Fibroblast of peridontal ligament (primary cell): Measurements from ENCODE around the gene RPAIN.
A peak's percentile ranks its signal among the peaks of the same experiment; 100 is the strongest.

Experiments used
- DNase-seq: peaks from one replicate; pipeline ENCODE4 v3.0.0-alpha.2; 2010; ENCODE audit errors: extremely low read depth

Gene RPAIN

GRCh38 chr17:5419959-5420653 lies at the start of gene RPAIN:
RPAIN (plus strand) TSS chr17:5420182; CDS start chr17:5420211, 29 bp downstream.
- DNase-seq: no peak

- no peak for DNase-seq
These were observed 49.6 kb upstream of the RPAIN start for GRCh38 chr17:5370411-5370810.

- no peak for DNase-seq
These were observed 46.9 kb upstream of the RPAIN start for GRCh38 chr17:5373112-5373511.

- DNase-seq: no peak
These were observed 41.3 kb upstream of the RPAIN start for GRCh38 chr17:5378566-5379207.

GRCh38 chr17:5379351-5380107 lies 40.5 kb upstream of the RPAIN start:
- no peak for DNase-seq

- peak; percentile 7 for DNase-seq
These were observed 39.4 kb upstream of the RPAIN start for GRCh38 chr17:5380491-5381135.

- DNase-seq: peak; percentile 20
These were observed 38.4 kb upstream of the RPAIN start for GRCh38 chr17:5381542-5381941.

- no peak for DNase-seq
These were observed 28.3 kb upstream of the RPAIN start for GRCh38 chr17:5391678-5392077.

GRCh38 chr17:5396612-5397011 lies 23.4 kb upstream of the RPAIN start:
- DNase-seq: no peak

GRCh38 chr17:5399767-5400166 lies 20.2 kb upstream of the RPAIN start:
- no peak for DNase-seq

- no peak for DNase-seq
These were observed 14.6 kb upstream of the RPAIN start for GRCh38 chr17:5405400-5405799.

GRCh38 chr17:5408186-5408585 lies 11.8 kb upstream of the RPAIN start:
- no peak for DNase-seq

GRCh38 chr17:5410594-5411272 lies 9.2 kb upstream of the RPAIN start:
- no peak for DNase-seq

- DNase-seq: peak; percentile 96
These were observed 6.3 kb upstream of the RPAIN start for GRCh38 chr17:5413682-5414081.

- no peak for DNase-seq
These were observed 3.1 kb upstream of the RPAIN start for GRCh38 chr17:5416901-5417300.

- peak; percentile 41 for DNase-seq
These were observed 1.1 kb upstream of the RPAIN start for GRCh38 chr17:5418858-5419355.

GRCh38 chr17:5419356-5419958 lies 525 bp upstream of the RPAIN start, which contains the start of gene NUP88:
NUP88 (minus strand) TSS chr17:5419662; CDS start chr17:5419650, 12 bp downstream.
- peak; percentile 94 for DNase-seq

- DNase-seq: peak; percentile 71
These were observed 2.5 kb downstream of the RPAIN start for GRCh38 chr17:5422505-5422904.

- DNase-seq: no peak
These were observed 4.9 kb downstream of the RPAIN start for GRCh38 chr17:5424909-5425308.

GRCh38 chr17:5425826-5426225 lies 5.8 kb downstream of the RPAIN start:
- no peak for DNase-seq
